Stimulated activated CD8-positive, alpha-beta memory T cell treated with anti-CD3 and anti-CD28 coated beads, Interleukin-4, amount 100 ng/mL, for 1 hour (primary cell): ENCODE data around the gene VASN.
A peak's percentile ranks its signal among the peaks of the same experiment; 100 is the strongest.

Source experiments
- DNase-seq, 2 donors: peaks; one replicate each; pipeline ENCODE4 v3.0.0-alpha.2; 2020; ENCODE audit warnings: low read depth in 2 of 2, low spot score in 1 of 2

Gene VASN

DNA sequence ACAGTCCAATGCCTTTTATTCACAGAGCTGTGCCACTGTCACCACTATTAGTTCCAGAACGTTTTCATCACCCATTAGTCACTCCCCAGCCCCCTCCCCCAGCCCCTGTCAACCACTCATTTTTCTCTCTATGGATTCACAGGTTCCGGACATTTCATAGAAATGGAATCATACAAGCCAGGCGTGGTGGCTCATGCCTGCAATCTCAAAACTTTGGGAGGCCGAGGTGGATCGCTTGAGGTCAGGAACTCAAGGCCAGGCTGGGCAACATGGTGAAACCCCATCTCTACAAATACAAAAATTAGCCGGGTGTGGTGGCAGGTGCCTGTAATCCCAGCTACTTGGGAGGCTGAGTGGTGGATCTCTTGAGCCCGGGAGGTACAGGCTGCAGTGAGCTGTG is 19.8 kb upstream of the VASN start:
- DNase-seq: no peak

DNA sequence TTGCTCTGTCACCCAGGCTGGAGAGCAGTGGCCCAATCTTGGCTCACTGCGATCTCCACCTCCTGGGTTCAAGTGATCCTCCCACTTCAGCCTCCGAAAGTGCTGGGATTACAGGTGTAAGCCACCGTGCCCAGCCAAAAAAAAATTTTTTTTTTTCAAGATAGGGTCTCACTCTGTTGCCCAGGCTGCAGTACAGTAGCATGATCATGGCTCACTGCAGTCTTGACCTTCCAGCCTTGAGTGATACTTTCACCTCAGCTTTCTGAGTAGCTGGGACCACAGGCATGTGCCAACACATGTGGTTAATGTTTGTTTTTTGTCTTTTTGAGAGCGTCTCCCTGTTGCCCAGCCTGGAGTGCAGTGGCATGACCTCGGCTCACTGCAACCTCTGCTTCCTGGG is 18.8 kb upstream of the VASN start:
- DNase-seq: no peak

DNA sequence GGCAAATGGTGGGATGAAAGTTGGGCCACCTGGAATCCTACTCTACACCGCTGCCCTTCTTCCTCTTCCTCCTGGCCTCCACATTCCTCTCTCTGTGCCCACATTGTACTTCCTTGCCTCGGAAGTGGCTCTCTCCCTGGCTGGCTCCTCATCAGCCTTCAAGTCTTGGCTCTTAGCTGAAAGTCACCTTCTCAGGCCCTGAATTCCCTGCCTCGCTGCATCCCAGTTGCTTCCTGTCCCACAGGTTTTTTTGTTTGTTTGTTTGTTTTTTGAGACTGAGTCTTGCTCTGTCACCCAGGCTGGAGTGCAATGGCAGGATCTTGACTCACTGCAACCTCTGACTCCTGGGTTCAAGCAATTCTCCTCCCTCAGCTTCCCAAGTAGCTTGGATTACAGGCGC is 18.0 kb upstream of the VASN start:
- no peak for DNase-seq

DNA sequence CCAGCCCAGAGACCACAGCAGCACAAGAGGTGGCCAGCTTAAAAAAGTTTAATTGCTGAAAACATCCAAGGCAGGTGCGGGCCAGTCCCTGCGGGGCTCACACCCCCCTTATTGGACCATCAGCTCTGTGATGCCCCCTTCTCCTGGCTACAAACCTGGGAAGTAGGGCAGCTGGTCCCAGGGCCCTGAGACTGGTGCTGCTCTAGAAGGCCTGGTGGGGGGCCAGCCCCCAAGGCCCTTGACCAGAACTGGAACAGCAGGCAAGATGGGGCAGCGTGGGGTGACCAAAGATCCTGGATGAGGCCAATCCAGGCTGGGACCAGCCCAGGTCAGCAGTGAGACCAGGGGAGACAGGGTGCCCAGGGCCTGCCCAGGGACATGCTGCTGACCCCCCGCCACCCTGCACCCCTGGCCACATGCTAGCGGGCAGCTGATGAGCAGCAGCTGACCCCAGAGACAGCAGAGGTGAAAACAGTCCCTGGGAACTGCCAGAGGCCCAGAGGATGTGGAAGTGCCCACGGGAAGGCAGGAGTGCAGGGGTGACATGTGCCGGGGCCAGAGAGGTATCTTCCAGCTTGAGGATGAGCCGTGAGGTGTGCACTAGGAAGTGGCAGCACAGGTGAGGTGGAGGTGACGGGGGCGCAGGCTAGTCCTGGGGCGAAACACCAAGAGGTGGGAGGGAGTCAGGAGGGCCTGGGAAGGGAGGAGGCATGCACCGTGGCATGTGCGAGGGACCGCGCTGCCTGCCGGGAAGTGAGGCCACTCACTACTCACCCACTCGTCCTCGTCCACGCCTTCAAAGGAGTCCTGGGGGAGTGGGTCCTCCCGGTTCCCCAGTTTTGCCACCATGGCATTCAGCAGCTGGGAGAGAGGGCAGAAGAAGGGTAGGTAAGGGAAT is 16.9 kb upstream of the VASN start:
- DNase-seq: no peak

DNA sequence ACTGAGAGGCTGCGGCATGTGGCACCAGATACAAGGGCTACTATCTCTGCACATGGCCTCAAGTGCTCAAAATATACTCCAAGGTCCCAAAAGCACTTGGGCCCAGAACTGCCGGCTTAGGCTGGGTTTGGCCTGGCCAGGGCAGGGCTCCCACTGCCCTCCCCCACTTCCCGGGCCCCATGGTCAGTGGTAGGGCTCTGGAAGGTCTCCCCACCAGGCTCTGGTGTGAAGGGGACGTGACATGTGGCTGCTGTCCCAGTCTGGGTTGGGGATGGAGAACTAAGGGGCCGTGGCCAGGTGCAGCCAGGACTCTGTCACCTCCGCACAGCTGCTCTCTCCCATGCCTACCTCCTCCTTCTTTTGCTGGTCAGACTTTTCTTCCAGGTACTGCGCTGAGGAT is 14.8 kb upstream of the VASN start:
- no peak for DNase-seq

DNA sequence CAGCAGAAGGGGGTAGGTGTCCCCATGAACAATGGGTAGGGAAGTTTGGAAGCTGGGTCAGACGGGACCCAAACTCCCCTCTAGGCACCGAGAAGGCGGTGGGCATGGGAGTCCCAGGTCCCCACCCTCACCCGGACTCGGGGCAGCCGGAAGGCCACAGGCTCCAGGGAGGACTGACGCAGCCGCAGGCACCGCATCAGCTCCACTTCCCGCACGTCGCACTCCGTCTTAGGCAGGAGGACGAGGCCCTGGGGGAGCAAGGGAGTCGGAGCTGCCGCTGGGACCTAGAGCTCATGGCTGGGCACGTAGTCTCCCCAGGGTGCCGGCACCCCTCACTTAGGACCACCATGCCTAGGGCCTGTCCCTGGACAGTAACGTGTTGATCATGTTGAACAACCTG is 13.4 kb upstream of the VASN start:
- no peak for DNase-seq

DNA sequence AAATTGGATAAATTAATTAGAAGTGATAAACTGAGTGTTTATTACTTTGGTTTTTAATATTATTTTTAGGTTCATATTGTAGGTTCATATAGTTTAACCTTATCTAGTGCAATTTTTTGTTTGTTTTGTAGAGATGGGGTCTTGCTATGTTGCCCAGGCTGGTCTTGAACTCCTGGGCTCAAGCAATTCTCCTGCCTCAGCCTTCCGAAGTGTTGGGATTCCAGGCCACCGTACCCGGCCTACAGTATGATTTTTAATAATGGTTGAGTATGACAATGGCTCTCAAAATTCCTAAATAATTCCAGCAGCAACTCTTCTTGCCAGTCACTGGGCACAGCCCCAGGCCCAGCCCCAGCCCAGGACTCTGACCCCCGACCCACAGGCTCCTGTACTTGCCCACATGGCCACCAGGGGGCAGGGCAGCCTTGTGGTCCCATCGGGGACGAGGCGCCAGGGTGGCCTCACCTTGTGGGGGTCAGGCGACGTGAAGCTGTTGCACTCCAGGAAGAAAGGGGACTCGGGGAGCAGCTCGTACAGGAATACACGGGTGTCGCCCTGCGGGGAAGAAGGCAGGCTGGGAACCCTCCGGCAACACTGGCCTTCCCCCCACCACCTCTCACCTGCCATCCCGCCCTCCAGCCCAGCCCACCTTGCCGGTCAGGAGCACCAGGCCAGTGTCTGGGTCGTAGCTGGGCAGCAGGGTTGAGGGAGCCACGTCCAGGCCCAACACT is 12.7 kb upstream of the VASN start:
- DNase-seq: peak; percentile 39

DNA sequence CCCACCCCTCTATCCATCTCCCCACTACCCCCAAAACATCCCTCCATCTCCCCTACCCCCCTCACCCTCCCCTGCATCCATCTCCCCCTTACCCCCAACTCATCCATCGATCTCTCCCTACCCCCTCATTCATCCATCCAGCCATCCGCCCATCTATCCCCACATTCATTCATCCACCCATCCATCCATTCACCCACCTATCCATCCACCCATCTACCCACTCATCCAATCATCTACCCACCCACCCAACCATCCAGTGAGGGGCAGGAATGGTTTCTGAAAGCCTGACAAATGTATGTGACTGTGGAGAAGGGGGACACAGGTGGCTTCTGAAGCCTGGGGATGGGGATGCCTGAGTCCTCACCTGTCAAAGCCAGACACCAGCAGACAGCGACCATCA is 11.7 kb upstream of the VASN start:
- DNase-seq: no peak

DNA sequence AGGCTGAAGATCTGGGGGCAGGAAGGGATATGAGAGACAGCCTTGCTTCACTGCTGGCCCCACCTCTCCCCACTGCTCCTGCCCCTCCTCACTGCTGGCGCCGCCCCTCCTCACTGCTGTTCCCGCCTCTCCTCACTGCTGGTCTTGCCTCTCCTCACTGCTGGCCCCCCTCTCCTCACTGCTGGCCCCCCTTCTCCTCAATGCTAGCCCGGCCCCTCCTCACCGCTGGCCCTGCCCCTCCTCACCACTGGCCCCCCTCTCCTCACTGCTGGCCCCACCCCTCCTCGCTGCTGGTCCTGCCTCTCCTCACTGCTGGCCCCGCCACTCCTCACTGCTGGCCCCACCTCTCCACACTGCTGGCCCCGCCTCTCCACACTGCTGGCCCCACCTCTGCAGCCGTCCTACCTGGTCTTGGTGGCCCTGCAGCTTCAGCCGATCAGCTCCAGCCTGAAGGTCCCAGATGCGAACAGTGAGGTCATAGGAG is 11.1 kb upstream of the VASN start:
- no peak for DNase-seq

DNA sequence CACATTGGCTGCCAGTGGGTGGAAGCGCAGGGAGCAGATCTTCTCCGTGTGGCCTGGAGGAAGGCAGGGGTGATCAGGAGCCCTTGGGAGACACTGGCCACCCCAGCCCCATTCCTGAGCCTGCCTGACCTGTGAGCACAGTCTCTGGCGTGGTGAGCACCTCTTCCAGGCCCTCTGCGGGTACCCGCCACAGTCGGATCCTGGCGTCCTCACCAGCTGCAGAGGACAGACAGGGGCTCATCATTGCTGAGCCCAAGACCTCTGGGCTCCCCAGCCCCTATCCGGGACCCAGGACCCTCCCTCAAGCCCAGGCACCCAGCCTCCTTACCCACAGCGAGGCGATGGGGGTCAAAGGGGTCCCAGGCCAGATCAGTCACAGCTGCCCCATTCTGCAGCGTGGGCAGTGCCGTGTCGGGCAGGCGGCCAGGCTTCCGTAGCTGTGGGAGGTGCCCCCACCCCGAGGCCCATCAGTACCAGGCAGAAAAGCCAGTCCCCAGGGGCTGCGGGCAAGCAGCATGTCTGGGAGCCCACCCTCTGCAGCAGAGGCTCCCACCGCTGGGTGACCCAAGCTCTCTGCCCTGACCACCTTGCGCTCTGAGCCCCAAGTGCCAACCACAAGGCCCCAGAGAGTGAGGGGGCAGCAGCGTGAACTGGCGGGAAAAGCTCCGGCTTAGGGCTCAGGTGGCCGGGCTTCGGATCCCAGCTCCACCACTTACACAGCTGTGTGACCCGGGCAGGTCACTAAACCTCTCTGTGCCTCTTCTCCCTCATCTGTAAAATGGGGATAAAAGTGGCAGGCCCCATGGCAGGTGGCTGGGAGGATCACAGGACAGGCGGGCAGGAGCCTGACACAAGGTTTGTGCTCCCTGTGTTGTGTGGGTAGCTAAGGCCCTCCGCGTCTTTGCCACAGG is 10.4 kb upstream of the VASN start:
- DNase-seq: no peak

DNA sequence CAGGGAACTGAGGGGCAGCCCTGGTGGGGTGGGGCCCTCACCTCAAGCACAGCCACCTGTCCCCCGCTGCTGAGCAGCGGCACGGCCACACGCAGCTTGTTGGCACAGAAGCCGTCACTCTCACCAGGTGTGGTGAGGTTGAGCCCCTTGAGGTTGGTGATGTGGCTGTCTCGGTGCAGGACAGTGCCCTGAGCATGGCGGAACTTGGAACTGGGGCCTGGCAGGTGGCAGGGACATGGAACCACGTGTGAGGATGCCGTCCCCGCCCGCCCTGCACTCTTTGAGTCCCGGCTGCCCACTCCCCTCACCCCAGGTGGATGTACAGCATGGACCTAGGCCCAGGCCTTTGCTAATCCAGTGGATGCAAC is 9.7 kb upstream of the VASN start:
- no peak for DNase-seq

DNA sequence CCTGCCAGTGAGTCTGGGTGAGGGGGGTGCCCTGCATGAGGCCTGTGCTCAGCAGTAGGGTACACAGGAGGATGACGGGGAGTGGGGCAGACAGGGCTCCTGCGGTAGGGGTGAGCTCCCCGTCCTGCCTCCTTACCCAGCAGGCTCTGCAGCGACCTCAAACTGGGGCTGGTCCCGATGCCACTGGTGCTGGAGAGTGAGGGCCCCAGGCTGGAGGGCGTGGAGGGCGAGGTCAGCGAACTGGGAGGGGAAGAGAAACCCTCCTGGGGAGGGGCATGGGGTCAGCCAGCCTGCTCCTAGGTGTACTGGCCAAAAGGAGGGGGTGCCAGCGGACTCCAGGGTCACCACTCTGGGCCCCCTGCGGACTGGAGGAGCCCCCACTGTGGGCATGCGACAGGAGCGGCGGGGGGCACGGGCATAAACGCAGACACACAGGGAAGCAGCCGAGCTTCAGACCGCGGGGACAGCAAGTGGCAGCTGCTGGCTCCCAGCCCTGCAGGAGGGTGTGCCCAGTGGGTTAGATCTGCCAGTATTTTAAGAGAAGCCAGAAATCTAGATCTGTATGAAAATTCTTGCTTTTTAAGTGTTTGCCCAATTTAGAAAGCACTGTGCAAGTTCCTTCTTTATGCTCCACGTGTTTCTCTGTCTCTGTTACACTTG is 9.0 kb upstream of the VASN start:
- no peak for DNase-seq

DNA sequence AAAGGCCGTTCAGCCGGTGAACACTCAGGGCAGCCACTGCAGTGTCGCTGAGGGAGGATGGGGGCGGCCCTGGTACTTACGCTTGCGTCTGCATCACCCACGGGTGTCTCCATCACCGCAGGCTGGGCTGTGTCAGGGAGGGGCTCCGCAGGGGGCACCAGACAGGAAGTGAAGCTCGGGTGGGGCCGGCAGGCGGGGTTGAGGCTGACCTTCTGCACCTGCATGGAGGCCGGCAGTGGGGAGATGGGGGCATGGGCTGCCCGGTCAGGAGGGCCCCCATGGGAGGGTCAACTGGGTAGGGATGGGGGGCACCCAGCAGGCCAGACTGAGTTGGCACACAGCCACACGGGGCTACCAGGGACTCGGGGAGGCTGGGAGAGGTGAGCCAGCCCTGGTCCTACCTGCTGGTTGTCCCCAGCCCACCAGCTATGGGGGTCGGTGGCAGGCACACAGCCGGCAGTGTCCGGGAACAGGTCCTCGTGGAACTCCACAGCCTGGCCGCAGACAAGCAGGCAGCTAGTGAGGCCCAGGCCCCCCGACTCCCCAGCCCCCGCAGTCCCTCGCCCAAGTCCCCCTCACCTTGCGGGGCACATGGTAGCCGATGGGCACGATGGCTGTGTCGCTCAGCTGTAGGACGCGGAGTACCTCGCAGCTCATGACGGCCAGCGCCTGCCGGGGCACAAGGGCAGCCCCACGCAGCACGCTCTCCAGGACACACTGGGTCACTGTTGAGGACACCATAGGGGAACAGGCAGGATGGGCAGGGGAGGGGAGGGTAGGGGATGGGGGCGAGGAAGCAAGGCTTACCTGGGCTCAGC is 7.2 kb upstream of the VASN start:
- no peak for DNase-seq

DNA sequence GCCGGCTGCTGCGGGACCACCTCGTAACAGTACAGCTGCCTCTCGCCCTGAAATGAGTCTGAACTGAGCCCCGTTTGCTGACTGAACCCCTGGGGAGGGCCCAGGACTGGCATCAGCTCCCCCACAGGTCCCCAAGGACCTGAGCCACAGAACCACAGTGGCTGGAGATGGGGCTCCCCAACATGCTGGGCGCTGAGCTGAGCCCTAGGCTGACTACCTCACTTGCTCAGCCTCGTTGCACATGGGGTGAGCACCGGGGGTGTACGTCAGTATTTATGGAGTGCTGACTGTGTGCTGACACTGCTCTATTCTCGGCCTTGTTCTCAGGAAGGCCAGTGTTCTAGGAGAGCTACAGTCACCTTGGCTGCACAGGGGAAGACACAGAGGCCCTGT is 6.6 kb upstream of the VASN start:
- no peak for DNase-seq

DNA sequence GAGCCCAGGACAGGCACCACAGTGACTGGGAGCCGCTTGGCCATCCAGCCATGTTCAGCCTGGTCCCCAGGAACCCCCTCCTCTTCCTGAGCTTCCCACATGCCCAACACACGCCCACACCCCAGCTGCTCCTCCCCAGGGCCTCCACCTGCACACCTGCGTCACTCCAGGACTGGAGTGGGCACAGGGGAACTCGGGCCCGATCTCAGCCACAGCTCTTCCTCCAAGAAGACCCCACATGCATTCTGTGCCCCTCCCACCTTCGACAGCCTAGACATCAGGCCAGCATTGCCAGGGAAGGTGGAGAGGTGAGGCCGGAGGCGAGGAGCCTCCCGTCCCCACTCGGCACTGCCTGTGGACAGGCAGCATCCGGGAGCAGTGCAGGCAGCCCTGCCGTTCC is 6.0 kb upstream of the VASN start:
- no peak for DNase-seq

DNA sequence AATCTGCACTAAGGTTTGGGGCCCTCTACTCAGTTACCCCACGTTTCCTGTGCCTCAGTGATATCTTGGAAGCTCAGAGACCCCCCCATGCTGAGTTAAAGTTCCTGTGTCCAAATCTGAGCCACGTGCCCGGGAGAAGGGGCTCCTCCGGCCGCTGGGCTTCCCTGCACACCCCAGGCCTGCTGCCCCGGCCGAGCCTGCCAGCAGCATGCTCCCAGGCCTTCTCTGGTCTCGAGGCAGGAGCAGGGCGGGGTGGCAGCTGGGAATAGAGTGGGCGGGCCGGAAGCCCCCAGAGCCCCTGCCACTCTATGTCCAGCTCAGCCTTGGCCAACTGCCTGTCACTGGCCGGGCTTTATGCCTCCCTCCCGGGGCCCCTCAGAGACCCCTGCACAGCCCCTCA is 5.6 kb upstream of the VASN start:
- no peak for DNase-seq

DNA sequence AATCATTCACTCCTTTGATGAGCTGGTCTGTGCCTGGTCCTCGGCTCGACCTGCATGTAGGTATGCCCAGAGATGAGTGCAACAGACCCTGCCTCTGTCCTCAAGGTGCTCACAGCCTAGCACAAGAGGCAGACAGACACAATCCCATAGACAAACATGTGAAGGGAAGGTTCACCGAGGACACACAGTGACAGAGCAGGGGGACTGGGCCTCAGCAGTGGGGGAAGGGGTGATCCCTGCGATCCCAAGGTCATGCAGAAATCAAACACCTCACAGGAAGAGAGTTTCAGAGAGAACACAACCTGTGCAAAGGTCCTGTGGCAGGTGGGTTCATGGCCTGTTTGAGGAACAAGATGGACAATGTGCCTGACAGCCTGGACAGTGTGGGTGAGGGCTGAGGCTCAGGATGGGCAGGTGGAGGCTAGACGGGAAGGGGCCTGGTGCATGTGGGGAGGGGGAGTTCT is 4.2 kb upstream of the VASN start:
- DNase-seq: no peak

DNA sequence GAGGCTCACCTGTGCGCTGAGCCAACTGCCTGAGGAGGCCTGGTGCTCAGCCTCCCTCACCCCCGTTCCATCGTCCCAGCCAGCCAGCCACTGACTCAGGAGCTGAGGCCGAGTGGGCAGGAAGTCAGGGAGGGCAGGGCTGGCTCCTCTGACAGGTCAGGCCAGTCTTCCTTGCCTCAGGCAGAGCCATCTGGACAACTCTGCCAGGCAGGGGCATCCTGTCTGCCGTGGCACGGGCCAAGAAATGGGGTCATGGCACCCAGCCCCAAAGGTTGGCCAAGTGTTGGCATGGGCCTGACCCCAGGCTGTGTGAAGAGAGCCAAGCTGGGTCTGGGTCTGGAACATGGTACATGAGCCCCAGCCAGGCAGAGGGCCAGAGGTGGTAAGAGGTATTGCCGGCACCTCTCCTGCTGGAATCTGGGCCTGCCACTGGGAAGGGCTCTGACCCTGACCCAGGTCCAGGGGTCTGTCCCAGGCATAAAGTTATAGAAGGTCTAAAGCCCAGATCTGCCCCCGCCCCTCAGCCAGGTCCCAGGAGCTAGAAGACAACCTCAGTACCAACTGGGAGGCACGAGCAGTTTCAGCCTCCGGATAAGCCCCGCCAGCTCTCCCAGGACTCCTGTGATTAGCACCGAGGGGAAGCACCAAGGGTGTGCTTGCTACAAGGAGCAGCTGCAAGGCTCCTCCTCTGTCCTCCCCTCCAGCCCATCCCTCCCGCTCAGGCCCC is 2.5 kb upstream of the VASN start:
- DNase-seq: no peak

DNA sequence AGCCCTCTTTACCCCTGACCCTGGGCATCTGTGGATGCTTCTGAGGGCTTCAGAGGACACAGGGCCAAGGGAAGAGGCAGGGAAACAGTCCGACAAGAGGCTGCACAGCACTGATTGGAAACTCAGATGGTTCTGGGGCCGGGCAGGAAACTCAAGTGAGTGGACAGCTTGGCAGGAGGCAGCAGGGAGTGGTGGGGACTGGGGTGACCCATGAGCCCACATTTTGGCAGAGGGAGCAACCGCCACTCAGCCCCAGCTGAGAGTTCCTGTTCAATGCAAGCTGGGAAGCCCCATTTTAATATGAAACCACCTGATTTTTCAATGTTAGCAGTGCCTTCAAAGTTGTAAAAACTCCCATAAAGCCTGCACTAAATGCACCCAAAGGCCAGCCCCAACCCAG is 1.5 kb upstream of the VASN start:
- no peak for DNase-seq
